Measurements from ENCODE around the gene TMTC2.

Gene TMTC2

GRCh38 chr12:83172866-83173649 lies 486.4 kb downstream of the TMTC2 start:
- in situ Hi-C loops (cut with MboI; ENCODE audit: low sequenced_read_pairs) = no loop called here

GRCh38 chr12:83179999-83180398 lies 493.3 kb downstream of the TMTC2 start:
- in situ Hi-C loops (cut with MboI; ENCODE audit: low sequenced_read_pairs) = no loop called here

DNA sequence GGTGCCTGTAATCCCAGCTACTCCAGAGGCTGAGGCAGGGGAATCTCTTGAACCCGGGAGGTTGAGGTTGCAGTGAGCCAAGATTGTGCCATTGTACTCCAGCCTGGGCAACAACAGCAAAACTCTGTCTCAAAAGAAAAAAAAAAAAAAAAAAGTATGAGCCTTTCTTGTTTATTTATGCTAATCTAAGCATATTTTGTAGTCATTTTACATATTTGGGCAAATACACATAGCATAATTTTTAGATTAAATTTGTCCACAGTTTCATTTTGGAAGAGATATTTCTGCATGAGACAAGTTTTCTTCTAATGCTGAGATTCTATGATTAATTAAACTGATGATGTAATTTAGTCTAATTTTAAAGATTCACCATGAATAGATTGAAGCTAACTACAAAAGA lies 494.4 kb downstream of the TMTC2 start:
- in situ Hi-C loops (cut with MboI; ENCODE audit: low sequenced_read_pairs) = no loop called here

DNA sequence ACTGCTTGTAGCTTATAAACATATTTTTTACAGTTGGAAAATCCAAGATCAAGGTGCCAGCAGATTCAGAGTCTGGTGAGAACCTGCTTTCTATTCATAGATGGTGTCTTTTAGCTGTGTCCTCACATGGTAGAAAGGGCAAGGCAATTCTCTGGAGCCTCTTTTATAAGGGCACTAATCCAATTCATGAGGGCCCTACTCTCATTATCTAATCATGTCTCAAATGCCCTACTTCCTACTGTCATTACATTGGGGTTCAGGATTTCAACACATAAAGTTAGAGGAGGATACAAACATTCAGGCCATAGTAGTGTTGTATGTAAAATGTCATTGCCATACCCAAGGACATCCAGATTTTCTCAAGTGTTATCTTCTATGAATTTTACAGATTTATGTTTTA lies 496.4 kb downstream of the TMTC2 start:
- in situ Hi-C loops (cut with MboI; ENCODE audit: low sequenced_read_pairs) = no loop called here
